DND-41 (cell line): ENCODE measurements around the gene UBE2K.

Source experiments
- ATAC-seq: fragments of 200-7000 bp; cut with Tn5 transposase; 3 replicates; pipeline ENCODE4 v1.9.1; 2021; ENCODE audit warnings: low read depth; ENCODE audit not compliant: insufficient read depth
- DNase-seq: peaks from one replicate; pipeline ENCODE4 v3.0.0-alpha.2; 2020
- H2AFZ ChIP-seq: 2 replicates; pipeline ENCODE4 v1.6.0; 2012; ENCODE audit warnings: low read depth, low read length
- H3K27ac ChIP-seq: 2 replicates; pipeline ENCODE4 v1.5.1; 2012; ENCODE audit warnings: low read length, inconsistent platforms
- H3K27me3 ChIP-seq: fragments of 200-600 bp; sonication (generic); 2 replicates; pipeline ENCODE4 v1.6.0; 2012; ENCODE audit warnings: low read length, mild to moderate bottlenecking, inconsistent platforms; ENCODE audit not compliant: insufficient read depth, poor library complexity
- H3K36me3 ChIP-seq: 2 replicates; pipeline ENCODE4 v1.5.1; 2012; ENCODE audit warnings: low read length, inconsistent platforms; ENCODE audit not compliant: insufficient read depth
- H3K4me1 ChIP-seq: 2 replicates; pipeline ENCODE4 v1.5.1; 2012; ENCODE audit warnings: mild to moderate bottlenecking, low read length; ENCODE audit not compliant: insufficient read depth
- H3K4me2 ChIP-seq: 2 replicates; pipeline ENCODE4 v1.6.0; 2012; ENCODE audit warnings: mild to moderate bottlenecking, moderate library complexity, low read length, inconsistent platforms; ENCODE audit not compliant: insufficient read depth
- H3K4me3 ChIP-seq, 2 experiments: fragments of 200-600 bp in 1 of 2; shearing (Covaris generic) in 1 of 2; 2 replicates each; pipeline ENCODE4 v1.5.1; 2012 to 2016; ENCODE audit warnings: inconsistent platforms in 2 of 2, low read length in 2 of 2, mild to moderate bottlenecking in 2 of 2, low read depth in 1 of 2, moderate library complexity in 1 of 2
- H3K79me2 ChIP-seq: 2 replicates; pipeline ENCODE4 v1.6.0; 2012; ENCODE audit warnings: low read length, inconsistent platforms; ENCODE audit not compliant: insufficient read depth
- H3K9ac ChIP-seq: 2 replicates; pipeline ENCODE4 v1.6.0; 2012; ENCODE audit warnings: low read depth, mild to moderate bottlenecking, inconsistent platforms, low read length, moderate library complexity
- H3K9me3 ChIP-seq: 2 replicates; pipeline ENCODE4 v1.5.1; 2012; ENCODE audit warnings: low read length, moderate library complexity, mild to moderate bottlenecking, inconsistent platforms; ENCODE audit not compliant: insufficient read depth, severe bottlenecking
- H4K20me1 ChIP-seq: 2 replicates; pipeline ENCODE4 v1.6.0; 2012; ENCODE audit warnings: low read length; ENCODE audit not compliant: insufficient read depth
- EZH2 ChIP-seq: IDR thresholded peaks from 3 replicates; pipeline ENCODE4 v1.6.1; 2012; ENCODE audit warnings: borderline replicate concordance, low read depth, mild to moderate bottlenecking, moderate library complexity, low read length, inconsistent platforms; ENCODE audit not compliant: severe bottlenecking
- TF ChIP-seq, protein P1 (sequence below): IDR thresholded peaks from 2 replicates; pipeline ENCODE4 v1.5.1; 2012; ENCODE audit warnings: borderline replicate concordance, low read length, moderate library complexity, mild to moderate bottlenecking; ENCODE audit not compliant: poor library complexity, severe bottlenecking; ENCODE audit errors: extremely low read depth

Gene UBE2K

DNA sequence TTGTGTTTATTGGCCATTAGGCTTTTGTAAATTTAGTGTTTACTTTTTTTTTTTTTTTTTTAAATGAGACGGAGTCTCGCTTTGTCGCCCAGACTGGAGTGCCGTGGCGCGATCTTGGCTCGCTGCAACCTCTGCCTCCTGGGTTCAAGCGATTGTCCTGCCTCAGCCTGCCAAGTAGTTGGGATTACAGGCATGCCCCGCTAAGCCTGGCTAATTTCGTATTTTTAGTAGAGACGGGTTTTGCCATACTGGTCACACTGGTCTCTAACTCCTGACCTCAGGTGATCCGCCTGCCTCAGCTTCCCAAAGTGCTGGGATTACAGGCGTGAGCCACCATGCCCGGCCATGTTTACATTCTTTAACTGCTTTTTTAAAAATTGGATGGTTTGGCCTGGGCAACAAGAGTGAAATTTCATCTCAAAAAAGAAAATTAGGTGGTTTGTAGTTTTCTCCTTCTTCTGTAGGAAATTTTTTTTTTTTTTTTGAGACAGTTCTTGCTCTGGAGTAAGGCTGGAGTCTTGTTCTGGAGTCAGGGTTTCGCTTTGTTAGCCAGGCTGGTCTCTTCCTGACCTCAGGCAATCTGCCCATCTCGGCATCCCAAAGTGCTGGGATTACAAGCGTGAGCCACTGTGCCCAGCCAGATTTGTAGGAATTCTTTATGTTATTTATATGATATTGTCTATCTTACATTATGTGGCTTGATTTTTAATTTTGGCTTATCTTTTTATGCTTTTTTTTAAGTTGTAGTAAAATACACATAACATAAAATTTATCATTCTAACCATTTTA is 15.1 kb downstream of the UBE2K start:
- ATAC-seq = no peak
- Histone ChIP-seq H3K4me2 (no peak overlapping the region), H2AFZ (no peak overlapping the region), H3K4me1 (no peaks in the 10 kb centered on the region), H3K27ac (no peak overlapping the region), H3K4me3 (no peak overlapping the region), H3K9ac (no peak overlapping the region), H3K79me2 (peaks cover 94% of the 10 kb centered on the region), H3K9me3 (no peaks in the 10 kb centered on the region), H3K27me3 (no peaks in the 10 kb centered on the region), H4K20me1 (peaks cover 50% of the 10 kb centered on the region), H3K36me3 (peaks cover 22% of the 10 kb centered on the region)
- no peak for TF ChIP-seq EZH2
- TF ChIP-seq, protein P1, sequence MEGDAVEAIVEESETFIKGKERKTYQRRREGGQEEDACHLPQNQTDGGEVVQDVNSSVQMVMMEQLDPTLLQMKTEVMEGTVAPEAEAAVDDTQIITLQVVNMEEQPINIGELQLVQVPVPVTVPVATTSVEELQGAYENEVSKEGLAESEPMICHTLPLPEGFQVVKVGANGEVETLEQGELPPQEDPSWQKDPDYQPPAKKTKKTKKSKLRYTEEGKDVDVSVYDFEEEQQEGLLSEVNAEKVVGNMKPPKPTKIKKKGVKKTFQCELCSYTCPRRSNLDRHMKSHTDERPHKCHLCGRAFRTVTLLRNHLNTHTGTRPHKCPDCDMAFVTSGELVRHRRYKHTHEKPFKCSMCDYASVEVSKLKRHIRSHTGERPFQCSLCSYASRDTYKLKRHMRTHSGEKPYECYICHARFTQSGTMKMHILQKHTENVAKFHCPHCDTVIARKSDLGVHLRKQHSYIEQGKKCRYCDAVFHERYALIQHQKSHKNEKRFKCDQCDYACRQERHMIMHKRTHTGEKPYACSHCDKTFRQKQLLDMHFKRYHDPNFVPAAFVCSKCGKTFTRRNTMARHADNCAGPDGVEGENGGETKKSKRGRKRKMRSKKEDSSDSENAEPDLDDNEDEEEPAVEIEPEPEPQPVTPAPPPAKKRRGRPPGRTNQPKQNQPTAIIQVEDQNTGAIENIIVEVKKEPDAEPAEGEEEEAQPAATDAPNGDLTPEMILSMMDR = no peak
- no peak for DNase-seq

DNA sequence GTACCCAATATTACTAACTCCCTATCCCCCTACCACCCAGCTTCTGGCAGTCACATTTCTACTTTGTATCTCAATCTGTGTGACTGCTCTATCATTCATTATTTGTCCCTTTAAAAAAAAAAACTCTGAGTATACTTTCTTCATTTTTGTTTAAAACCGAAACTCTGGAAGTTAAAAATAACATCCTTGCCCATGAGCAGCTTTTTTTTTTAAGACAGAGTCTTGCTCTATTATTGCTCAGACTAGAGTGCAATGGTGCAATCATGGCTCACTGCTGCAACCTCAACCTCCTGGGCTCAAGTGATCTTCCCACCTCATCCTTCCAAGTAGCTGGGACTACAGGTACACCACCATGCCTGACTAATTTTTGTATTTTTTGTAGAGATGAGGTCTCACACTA is 15.8 kb downstream of the UBE2K start:
- Histone ChIP-seq H3K4me1 (no peaks in the 10 kb centered on the region), H3K4me2 (no peak overlapping the region), H4K20me1 (peaks cover 50% of the 10 kb centered on the region), H3K4me3 (no peak overlapping the region), H2AFZ (no peak overlapping the region), H3K27ac (no peak overlapping the region), H3K9me3 (no peaks in the 10 kb centered on the region), H3K79me2 (peaks cover 94% of the 10 kb centered on the region), H3K36me3 (peaks cover 22% of the 10 kb centered on the region), H3K9ac (no peak overlapping the region), H3K27me3 (no peaks in the 10 kb centered on the region)
- DNase-seq (no peak), ATAC-seq (no peak)
- TF ChIP-seq EZH2 = no peak
- TF ChIP-seq, protein P1 = no peak

- peaks cover 50% of the 10 kb centered on the region for H4K20me1 ChIP-seq
- no peak for TF ChIP-seq EZH2
- TF ChIP-seq, protein P1 = no peak
- no peak for DNase-seq
Measured at GRCh38 chr4:39714166-39714565, 16.2 kb downstream of the UBE2K start.

More at GRCh38 chr4:39714166-39714565, 16.2 kb downstream of the UBE2K start:
- H3K4me1 ChIP-seq = no peaks in the 10 kb centered on the region
- no peak overlapping the region for H3K4me3 ChIP-seq
- no peak for ATAC-seq
- H3K27ac ChIP-seq = no peak overlapping the region
- no peak overlapping the region for H3K4me2 ChIP-seq
- peaks cover 22% of the 10 kb centered on the region for H3K36me3 ChIP-seq
- H3K9ac ChIP-seq = no peak overlapping the region
- H3K27me3 ChIP-seq = no peaks in the 10 kb centered on the region
- no peak overlapping the region for H2AFZ ChIP-seq
- no peaks in the 10 kb centered on the region for H3K9me3 ChIP-seq
- peaks cover 94% of the 10 kb centered on the region for H3K79me2 ChIP-seq
